Measurements from ENCODE around the gene SLCO2A1. TPM values are rescaled to one million over a fixed set of nuclear protein-coding genes. Genes with fewer than 3 reads are reported as not detected.

SLCO2A1 gene
- total and polyA plus RNA-seq, 2 donors (not counting 1 experiment from before 2014, with no cell fraction given) = not detected

- Mint-ChIP-seq H3K27me3 (peaks cover 12% of the 10 kb centered on the region), H3K27ac (no peak overlapping the region), H3K4me3 (no peak overlapping the region), H3K9me3 (ENCODE audit: insufficient read depth) (no peaks in the 10 kb centered on the region), H3K4me1 (no peaks in the 10 kb centered on the region)
- no peaks in the 10 kb centered on the region for H3K79me2 ChIP-seq (ENCODE audit: control insufficient read depth, insufficient read depth, low read length)
- DNase-seq = no peak
- no peak overlapping the region for H2AFZ ChIP-seq (ENCODE audit: insufficient read depth, low read depth, low read length, poor library complexity, severe bottlenecking)
- no peak overlapping the region for H3K4me3 ChIP-seq (ENCODE audit: control extremely low read depth in 1 of 5, extremely low read depth in 1 of 5, insufficient read depth in 1 of 5, low read depth in 2 of 5, low read length in 4 of 5)
- no peaks in the 10 kb centered on the region for H3K4me1 ChIP-seq (ENCODE audit: control insufficient read depth in 2 of 2, insufficient read depth in 2 of 2, low read length in 2 of 2)
- no peak overlapping the region for H3K27ac ChIP-seq (ENCODE audit: low read length in 2 of 2)
- H3K27me3 ChIP-seq (replicated peaks in 1 of 4; ENCODE audit: control extremely low read depth in 1 of 4, control insufficient read depth in 3 of 4, insufficient read depth in 4 of 4, low read length in 3 of 4) = peaks cover 0 to 2% (median 0%) of the 10 kb centered on the region in 4 experiments
- ATAC-seq (ENCODE audit: low read depth) = no peak
- H4K20me1 ChIP-seq (ENCODE audit: control insufficient read depth, insufficient read depth, low read length, poor library complexity, severe bottlenecking) = no peaks in the 10 kb centered on the region
- H3K4me2 ChIP-seq (replicated peaks; ENCODE audit: low read depth, low read length, poor library complexity, severe bottlenecking) = no peak overlapping the region
- H3K9ac ChIP-seq (ENCODE audit: low read length) = no peak overlapping the region
- TF ChIP-seq EZH2 (IDR thresholded peaks at IDR 0.05; ENCODE audit: borderline replicate concordance, insufficient read depth, low read depth, low read length, poor library complexity, severe bottlenecking) = no peak
- TF ChIP-seq CTCF (IDR thresholded peaks at IDR 0.05) = no peak
- H3K9me3 ChIP-seq (ENCODE audit: control extremely low read depth in 1 of 3, control insufficient read depth in 2 of 3, insufficient read depth in 1 of 3, low read length in 2 of 3) = no peaks in the 10 kb centered on the region
- intact Hi-C loops (cut with micrococcal nuclease) = no loop called here
- ChIA-PET CTCF (no interaction called here), POLR2A (no interaction called here)
- no peaks in the 10 kb centered on the region for H3K36me3 ChIP-seq (replicated peaks in 1 of 2; ENCODE audit: control extremely low read depth in 1 of 2, control insufficient read depth in 1 of 2, extremely low read depth in 1 of 2, insufficient read depth in 2 of 2, low read length in 1 of 2)
- WGBS (ENCODE audit: insufficient coverage) = 90% methylated on average over 4 of the region's 5 CpGs
These were observed 24.5 kb upstream of the SLCO2A1 start for GRCh38 chr3:134054231-134054630.

GRCh38 chr3:134052370-134052769, 22.6 kb upstream of the SLCO2A1 start:
- H3K4me1 Mint-ChIP-seq = no peaks in the 10 kb centered on the region
- no peaks in the 10 kb centered on the region for H3K9me3 Mint-ChIP-seq (ENCODE audit: insufficient read depth)

More at GRCh38 chr3:134052370-134052769, 22.6 kb upstream of the SLCO2A1 start:
- WGBS (ENCODE audit: insufficient coverage) = 100% methylated on average over 1 of the region's 4 CpGs
- Histone ChIP-seq H2AFZ (ENCODE audit: insufficient read depth, low read depth, low read length, poor library complexity, severe bottlenecking) (no peak overlapping the region), H4K20me1 (ENCODE audit: control insufficient read depth, insufficient read depth, low read length, poor library complexity, severe bottlenecking) (no peaks in the 10 kb centered on the region), H3K9me3 (ENCODE audit: control extremely low read depth in 1 of 3, control insufficient read depth in 2 of 3, insufficient read depth in 1 of 3, low read length in 2 of 3) (peaks cover 0 to 6% (median 0%) of the 10 kb centered on the region in 3 donors), H3K27me3 (replicated peaks in 1 of 4; ENCODE audit: control extremely low read depth in 1 of 4, control insufficient read depth in 3 of 4, insufficient read depth in 4 of 4, low read length in 3 of 4) (peaks cover 0 to 2% (median 0%) of the 10 kb centered on the region in 4 experiments), H3K36me3 (replicated peaks in 1 of 2; ENCODE audit: control extremely low read depth in 1 of 2, control insufficient read depth in 1 of 2, extremely low read depth in 1 of 2, insufficient read depth in 2 of 2, low read length in 1 of 2) (no peaks in the 10 kb centered on the region), H3K4me3 (ENCODE audit: control extremely low read depth in 1 of 5, extremely low read depth in 1 of 5, insufficient read depth in 1 of 5, low read depth in 2 of 5, low read length in 4 of 5) (no peak overlapping the region), H3K4me2 (replicated peaks; ENCODE audit: low read depth, low read length, poor library complexity, severe bottlenecking) (no peak overlapping the region), H3K79me2 (ENCODE audit: control insufficient read depth, insufficient read depth, low read length) (no peaks in the 10 kb centered on the region), H3K9ac (ENCODE audit: low read length) (no peak overlapping the region), H3K27ac (ENCODE audit: low read length in 2 of 2) (no peak overlapping the region), H3K4me1 (ENCODE audit: control insufficient read depth in 2 of 2, insufficient read depth in 2 of 2, low read length in 2 of 2) (no peaks in the 10 kb centered on the region)
- intact Hi-C loops (cut with micrococcal nuclease) = no loop called here
- Mint-ChIP-seq H3K27ac (no peak overlapping the region), H3K27me3 (peaks cover 14% of the 10 kb centered on the region), H3K4me3 (no peak overlapping the region)
- ChIA-PET CTCF (no interaction called here), POLR2A (no interaction called here)
- no peak for ATAC-seq (ENCODE audit: low read depth)
- no peak for DNase-seq
- TF ChIP-seq CTCF (IDR thresholded peaks at IDR 0.05) (no peak), EZH2 (IDR thresholded peaks at IDR 0.05; ENCODE audit: borderline replicate concordance, insufficient read depth, low read depth, low read length, poor library complexity, severe bottlenecking) (no peak)
